T-helper 1 cell treated with Interleukin-12 subunit alpha and Interleukin-12 subunit beta and Interleukin-4 antibody, amounts not matched to agents 30 ng/mL and 1 ng/mL, for 36 hours (primary cell): ENCODE measurements around the gene SLC38A11. TPM values are rescaled to one million over a fixed set of nuclear protein-coding genes. Genes with fewer than 3 reads are reported as not detected.

Source experiments
- intact Hi-C: fragments of 100-400 bp; cut with micrococcal nuclease; formaldehyde crosslinking; loops from one replicate; pipeline ENCODE4 v1.15.1; 2024
- total RNA-seq: library from RNA; stranded (reverse); gene quantifications from 2 replicates; pipeline ENCODE4 v1.2.3, GENCODE V29; 2022

The SLC38A11 gene
- total RNA-seq, 1 donor from 2014 or later: not detected

GRCh38 chr2:164974221-164974620, 18.9 kb upstream of the SLC38A11 start:
- intact Hi-C loops: no loop called here

DNA sequence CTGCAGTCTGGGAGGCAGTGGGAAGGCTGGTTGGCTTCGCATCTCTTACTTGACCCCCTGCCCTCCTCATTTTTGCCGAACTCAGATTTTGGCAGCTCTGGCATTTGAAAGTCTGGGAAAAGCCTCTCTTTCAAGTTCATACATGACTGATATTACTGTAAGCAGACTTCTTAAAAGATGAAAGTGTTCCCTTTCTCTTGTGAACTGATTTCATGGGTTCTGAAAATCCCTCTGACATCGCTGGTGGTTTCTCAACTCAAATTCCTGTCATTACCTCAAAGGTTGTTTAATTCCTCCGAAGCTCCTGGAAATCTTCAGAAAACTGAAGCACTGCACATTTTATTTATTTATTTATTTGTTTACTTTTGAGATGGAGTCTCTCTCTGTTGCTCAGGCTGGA, 16.9 kb upstream of the SLC38A11 start:
- intact Hi-C loops: no loop called here

- intact Hi-C loops: no loop called here
Measured at GRCh38 chr2:164969909-164970690, 14.8 kb upstream of the SLC38A11 start.

DNA sequence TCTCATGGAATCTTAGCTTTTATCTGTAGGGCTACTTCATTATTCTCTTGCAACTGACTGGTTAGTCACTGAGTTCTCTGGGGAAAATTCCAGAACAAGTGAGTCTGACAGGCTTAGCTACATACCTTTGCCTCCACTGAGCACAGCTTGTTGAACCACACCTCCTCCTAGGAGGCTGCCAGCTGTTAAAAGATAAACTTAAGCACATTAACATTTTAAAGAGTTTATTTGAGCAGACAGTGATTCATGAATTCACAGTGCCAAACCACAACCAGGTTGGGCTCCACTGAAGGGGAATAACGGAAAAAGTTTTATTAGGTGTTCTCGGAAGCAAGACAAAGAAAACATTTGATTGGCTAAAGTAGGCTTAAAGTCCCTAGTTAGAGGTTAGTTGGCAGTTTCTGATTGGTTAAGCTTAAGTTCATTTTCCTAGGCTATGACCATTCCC, 12.5 kb upstream of the SLC38A11 start:
- intact Hi-C loops: no loop called here

GRCh38 chr2:164967361-164967760, 12.0 kb upstream of the SLC38A11 start:
- intact Hi-C loops: no loop called here

DNA sequence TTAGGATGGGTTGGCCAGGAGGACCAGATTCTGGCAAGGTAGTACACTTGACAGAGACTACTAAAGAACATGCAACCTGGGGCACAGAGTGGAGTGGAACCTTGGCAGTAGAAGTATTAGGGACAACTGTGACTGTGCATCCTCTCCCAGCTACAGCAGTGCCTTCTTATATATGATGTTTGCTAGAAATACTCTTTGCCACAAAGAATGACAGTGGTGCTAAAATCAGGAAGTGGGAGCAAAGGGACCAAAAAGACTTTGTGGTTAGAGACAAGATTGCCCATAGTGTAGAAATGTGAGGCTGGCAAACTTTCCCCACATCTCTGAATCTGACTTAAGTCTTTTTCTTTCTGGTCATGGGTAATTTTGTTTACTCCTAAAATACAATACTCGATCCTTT, 9.4 kb upstream of the SLC38A11 start:
- intact Hi-C loops: no loop called here

DNA sequence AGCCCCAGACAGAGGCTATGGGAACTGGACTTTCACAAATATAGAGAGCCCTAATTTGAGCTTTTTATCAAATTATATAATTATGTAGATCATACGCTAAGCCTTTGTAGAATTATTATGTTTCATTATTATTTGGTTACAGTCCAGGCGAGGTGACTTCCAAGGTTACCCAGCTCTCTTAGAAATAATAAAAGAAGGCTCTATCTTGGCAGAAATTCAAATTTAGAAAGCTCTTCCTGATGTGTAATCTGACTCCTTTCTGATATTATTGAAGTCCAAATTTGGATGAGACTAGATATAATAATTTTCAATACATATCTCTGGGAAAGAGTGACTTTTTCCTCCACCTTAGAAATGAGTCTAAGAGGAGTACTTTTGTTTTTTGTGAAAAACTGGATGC, 4.8 kb upstream of the SLC38A11 start:
- intact Hi-C loops: no loop called here

- intact Hi-C loops: no loop called here
Measured at GRCh38 chr2:164954186-164954585, 1.1 kb downstream of the SLC38A11 start.

- intact Hi-C loops: no loop called here
Measured at GRCh38 chr2:164953279-164953678, 2.0 kb downstream of the SLC38A11 start.

DNA sequence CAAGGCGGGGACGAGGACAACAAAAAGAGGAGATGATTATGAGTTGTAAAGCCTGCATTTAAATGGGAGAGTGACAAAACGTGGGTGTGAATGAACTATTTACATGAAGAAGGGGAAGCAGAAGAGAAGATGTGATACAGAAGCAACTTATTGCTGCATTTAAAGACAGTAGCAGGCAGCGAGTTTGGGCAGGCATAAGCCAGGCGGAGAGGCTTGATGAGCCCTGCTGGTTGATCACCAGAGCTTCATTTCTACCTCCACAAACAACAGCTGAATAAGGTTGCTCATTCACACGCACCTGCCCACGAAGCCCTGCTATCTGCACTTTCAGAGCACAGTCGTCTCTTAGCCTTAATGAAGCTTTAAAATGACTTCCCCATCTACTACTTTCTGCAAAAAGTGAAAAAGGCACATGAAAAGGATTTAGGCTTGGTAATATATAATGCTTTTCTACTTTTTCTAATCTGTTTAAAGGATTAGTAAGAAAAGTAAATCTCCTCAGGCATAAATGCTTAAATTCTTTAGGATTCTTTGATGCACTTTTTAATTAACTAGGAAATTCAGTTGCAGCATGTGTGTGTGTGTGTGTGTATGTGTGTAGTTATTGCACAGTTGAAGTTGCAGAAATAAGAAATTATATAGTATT, 3.1 kb downstream of the SLC38A11 start:
- intact Hi-C loops: no loop called here

- intact Hi-C loops: no loop called here
Measured at GRCh38 chr2:164948540-164948939, 6.8 kb downstream of the SLC38A11 start.

GRCh38 chr2:164947281-164947680, 8.0 kb downstream of the SLC38A11 start:
- intact Hi-C loops: no loop called here

DNA sequence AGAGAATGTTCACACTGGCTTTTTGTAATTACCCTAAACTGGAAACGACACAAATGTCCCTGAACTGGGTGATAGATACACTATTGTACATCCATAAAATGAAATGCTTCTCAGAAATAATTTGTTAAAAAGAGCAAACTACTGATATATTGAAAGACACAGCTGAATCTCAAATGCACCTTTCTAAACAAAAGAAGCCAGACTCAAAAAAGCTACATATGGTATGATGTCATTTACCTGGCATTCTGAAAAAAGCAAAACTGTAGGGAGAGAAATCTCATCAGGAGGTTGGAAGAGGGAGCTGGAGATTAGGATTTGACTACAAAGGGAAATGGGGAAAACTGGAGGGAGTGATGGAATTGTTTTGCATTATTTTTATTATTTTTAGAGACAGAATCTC, 12.0 kb downstream of the SLC38A11 start:
- intact Hi-C loops: no loop called here

GRCh38 chr2:164937864-164938401, 17.4 kb downstream of the SLC38A11 start:
- intact Hi-C loops: no loop called here

DNA sequence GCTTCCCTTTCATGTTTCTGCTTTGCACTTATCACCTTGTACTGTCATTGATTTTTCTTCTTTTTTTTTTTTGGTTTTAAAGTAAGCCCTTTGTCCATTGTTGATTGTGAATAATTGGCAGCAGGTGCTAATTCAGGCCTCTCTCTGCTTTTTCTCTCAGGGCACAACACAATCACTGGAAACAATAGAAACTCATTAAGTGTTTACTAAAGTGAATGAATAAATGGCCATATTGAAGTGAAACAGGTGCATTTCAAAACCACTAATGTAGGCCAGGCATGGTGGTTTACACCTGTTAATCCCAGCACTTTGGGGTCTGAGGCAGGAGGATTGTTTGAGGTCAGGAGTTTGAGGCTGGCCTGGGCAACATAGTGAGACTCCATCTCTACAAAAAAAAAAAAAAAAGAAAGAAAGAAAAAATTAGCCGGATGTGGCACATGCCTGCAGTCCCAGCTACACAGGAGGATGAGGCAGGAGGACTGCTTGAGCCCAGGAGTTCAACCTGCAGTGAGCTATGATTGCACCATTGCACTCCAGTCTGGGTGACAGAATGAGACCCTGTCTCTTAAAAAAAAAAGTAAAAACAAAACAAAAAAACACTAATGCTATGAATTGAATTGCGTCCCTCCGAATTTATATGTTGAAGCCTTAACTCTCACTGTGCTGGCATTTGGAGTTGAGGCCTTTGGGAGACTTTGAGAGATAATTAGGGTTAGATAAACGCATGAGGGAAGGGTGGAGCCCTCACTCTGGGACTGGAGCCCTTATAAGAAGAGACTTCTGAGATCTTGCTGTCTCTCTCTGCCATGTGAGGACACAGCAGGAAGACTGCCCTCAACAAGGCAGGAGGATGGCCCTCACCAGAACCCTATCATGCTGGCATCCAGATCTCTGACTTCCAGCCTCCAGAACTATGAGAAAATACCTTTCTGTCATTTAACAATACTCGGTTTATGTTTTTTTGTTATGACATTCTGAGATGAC, 19.9 kb downstream of the SLC38A11 start:
- intact Hi-C loops: no loop called here

DNA sequence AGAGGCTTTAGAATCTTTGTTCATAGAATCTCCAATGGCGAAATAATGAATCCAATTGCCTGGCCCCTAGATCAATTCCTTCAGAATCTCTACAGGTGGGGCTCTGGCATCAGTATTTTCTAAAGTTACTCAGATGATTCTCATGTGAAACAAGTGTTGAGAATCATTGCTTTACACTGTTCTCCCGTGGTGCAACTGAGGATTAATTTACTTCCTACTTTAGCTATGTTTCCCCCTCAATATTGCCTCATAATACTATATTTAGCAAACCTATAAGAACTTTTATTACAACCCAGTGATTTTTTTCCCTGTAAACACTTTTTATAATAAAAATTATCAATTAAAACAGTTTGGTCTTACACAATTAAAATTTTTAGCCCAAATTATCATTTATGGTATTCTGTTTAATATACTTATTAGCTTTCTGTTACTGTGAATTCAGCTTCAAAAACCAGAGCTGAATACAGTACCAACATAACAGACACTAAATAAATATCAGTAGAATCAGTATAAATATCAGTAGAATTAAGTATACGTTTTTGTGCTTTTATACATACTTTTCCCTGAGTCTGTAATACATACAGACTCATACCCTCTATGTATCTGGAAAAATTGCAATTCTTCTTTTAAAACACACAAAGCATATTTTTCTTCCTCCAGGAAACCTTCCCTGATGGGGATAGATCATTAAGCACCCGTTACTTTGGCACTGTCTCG, 20.8 kb downstream of the SLC38A11 start:
- intact Hi-C loops: no loop called here

DNA sequence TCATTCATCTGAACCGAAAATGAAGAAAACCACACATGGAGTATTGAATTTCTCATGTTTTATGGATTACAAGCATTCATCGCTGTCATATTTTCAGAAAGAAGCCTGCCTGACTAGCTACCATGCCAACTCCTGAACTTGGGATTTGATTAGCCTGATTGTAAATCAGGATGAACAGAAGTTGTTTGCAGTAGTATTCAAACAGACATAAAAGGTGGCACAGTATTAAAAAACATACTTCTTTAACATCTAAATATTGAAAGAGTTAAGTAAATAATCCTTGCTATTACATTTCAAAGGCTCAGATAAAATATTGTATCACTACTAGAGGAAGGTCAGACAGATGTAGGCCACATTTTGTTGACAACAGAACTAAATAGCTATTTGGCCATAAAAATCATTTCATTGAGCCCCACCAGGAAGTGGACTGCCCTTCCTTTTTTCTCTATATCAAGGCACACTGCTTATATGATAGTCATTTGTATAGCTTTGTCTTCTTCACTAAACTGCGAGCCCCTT, 21.6 kb downstream of the SLC38A11 start:
- intact Hi-C loops: no loop called here

DNA sequence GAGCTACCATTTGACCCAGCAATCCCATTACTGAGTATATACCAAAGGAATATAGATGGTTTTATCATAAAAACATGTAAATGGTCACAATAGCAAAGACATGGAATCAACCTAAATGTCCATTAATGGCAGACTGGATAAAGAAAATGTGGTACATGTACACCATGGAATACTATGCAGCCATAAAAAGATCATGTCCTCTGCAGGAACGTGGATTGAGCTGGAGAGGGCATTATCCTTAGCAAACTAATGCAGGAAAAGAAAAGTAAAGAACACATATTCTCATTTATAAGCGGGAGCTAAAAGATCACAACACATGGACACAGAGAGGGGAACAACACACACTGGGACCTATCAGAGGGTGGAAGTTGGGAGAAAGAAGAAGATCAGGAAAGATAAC, 22.9 kb downstream of the SLC38A11 start:
- intact Hi-C loops: no loop called here

DNA sequence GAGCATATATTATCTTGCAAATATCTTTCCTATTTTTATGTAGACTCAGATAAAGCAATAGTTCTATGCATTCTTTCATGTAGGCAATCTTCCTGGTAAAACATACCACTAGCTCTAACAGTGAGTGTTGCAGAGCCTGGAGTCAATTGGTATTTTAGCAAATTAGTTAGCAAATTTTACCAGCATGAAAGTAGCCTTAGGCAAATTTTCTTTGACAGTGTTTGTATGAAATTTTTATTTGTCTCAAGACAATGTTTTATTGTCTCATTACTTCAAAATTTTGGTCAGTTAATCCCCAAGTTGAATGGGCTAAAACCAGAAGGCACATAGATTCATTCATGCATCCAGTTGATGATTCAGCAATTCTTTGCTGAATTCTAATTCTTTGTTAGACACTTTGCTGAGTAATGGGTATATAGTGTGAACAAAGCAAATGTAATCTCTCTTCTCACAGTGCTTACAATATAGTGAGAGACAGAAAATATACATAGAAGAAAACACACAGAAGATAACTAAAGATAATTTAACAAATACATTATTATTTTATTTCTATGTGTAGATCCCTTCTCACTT, 27.1 kb downstream of the SLC38A11 start:
- intact Hi-C loops: no loop called here

DNA sequence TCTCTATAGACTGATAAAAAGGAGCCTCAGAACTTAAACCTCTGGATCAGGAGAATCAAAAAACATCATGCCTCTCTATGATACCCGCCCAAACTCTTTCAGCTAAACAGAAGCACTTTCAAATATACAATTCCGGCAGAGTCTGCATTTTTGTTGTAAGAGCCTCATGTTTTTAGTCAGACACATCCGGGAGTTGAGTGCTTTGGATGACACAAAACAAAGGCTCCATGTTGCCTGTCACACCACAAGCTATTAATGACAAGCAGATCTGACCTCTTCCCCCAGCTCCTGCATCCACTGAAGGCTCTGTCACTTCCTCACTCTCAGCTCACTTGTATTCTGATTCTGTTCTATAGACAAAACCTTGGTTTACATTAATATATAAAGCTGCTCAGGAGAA, 33.2 kb downstream of the SLC38A11 start:
- intact Hi-C loops: no loop called here
